ENCODE results near the gene ERCC1.

GRCh38 chr19:45455707-45456499 is 32.2 kb upstream of the ERCC1 start:
- TF ChIP-seq EZH2phosphoT487 (conservative IDR thresholded peaks at IDR 0.05; ENCODE audit: low read length), result no peak
- no peak for TF ChIP-seq CTCF (IDR thresholded peaks at IDR 0.05; ENCODE audit: insufficient read depth, low read length, poor library complexity, severe bottlenecking)
